Measurements from ENCODE around the gene CD79B. TPM values are rescaled to one million over a fixed set of nuclear protein-coding genes. Genes with fewer than 3 reads are reported as not detected.

Gene CD79B
- total RNA-seq, 1 donor from 2014 or later, result not detected

GRCh38 chr17:63941162-63941561 is 9.0 kb upstream of the CD79B start:
- no peaks in the 10 kb centered on the region for H3K4me1 Mint-ChIP-seq
- H3K36me3 Mint-ChIP-seq, result no peaks in the 10 kb centered on the region
- peaks cover 3% of the 10 kb centered on the region for H3K27me3 Mint-ChIP-seq (ENCODE audit: low read depth)
- H3K9me3 Mint-ChIP-seq, result no peaks in the 10 kb centered on the region
- H3K4me3 Mint-ChIP-seq, result no peak overlapping the region
- DNase-seq (ENCODE audit: low spot score in 2 of 2, unreplicated experiment in 2 of 2), result no peak
- TF ChIP-seq CTCF (IDR thresholded peaks at IDR 0.05; ENCODE audit: unreplicated experiment), result no peak
- no peak overlapping the region for H3K27ac Mint-ChIP-seq

- no peak for DNase-seq (ENCODE audit: low spot score in 2 of 2, unreplicated experiment in 2 of 2)
- Mint-ChIP-seq H3K27ac (no peak overlapping the region), H3K36me3 (no peaks in the 10 kb centered on the region), H3K4me1 (no peaks in the 10 kb centered on the region), H3K9me3 (no peaks in the 10 kb centered on the region), H3K4me3 (no peak overlapping the region), H3K27me3 (ENCODE audit: low read depth) (peaks cover 4% of the 10 kb centered on the region)
- no peak for TF ChIP-seq CTCF (IDR thresholded peaks at IDR 0.05; ENCODE audit: unreplicated experiment)
These were observed 8.5 kb upstream of the CD79B start for GRCh38 chr17:63940584-63940983.

GRCh38 chr17:63939884-63940283 is 7.8 kb upstream of the CD79B start:
- no peaks in the 10 kb centered on the region for H3K36me3 Mint-ChIP-seq
- H3K9me3 Mint-ChIP-seq, result no peaks in the 10 kb centered on the region
- H3K27ac Mint-ChIP-seq, result no peak overlapping the region
- DNase-seq (ENCODE audit: low spot score in 2 of 2, unreplicated experiment in 2 of 2), result no peak
- no peak overlapping the region for H3K4me3 Mint-ChIP-seq
- TF ChIP-seq CTCF (IDR thresholded peaks at IDR 0.05; ENCODE audit: unreplicated experiment), result no peak
- H3K27me3 Mint-ChIP-seq (ENCODE audit: low read depth), result peaks cover 4% of the 10 kb centered on the region
- no peaks in the 10 kb centered on the region for H3K4me1 Mint-ChIP-seq

GRCh38 chr17:63939401-63939800 is 7.3 kb upstream of the CD79B start:
- Mint-ChIP-seq H3K4me1 (no peaks in the 10 kb centered on the region), H3K27ac (no peak overlapping the region), H3K9me3 (no peaks in the 10 kb centered on the region), H3K4me3 (no peak overlapping the region), H3K36me3 (no peaks in the 10 kb centered on the region), H3K27me3 (ENCODE audit: low read depth) (peaks cover 4% of the 10 kb centered on the region)
- DNase-seq (ENCODE audit: low spot score in 2 of 2, unreplicated experiment in 2 of 2), result no peak
- TF ChIP-seq CTCF (IDR thresholded peaks at IDR 0.05; ENCODE audit: unreplicated experiment), result no peak

- H3K4me3 Mint-ChIP-seq, result no peak overlapping the region
- TF ChIP-seq CTCF (IDR thresholded peaks at IDR 0.05; ENCODE audit: unreplicated experiment), result no peak
- no peaks in the 10 kb centered on the region for H3K9me3 Mint-ChIP-seq
- no peaks in the 10 kb centered on the region for H3K4me1 Mint-ChIP-seq
- peaks cover 4% of the 10 kb centered on the region for H3K27me3 Mint-ChIP-seq (ENCODE audit: low read depth)
- DNase-seq (ENCODE audit: low spot score in 2 of 2, unreplicated experiment in 2 of 2), result no peak
- no peaks in the 10 kb centered on the region for H3K36me3 Mint-ChIP-seq
- H3K27ac Mint-ChIP-seq, result no peak overlapping the region
These were observed 5.8 kb upstream of the CD79B start for GRCh38 chr17:63937920-63938319.

GRCh38 chr17:63937319-63937718 is 5.2 kb upstream of the CD79B start:
- no peak for TF ChIP-seq CTCF (IDR thresholded peaks at IDR 0.05; ENCODE audit: unreplicated experiment)
- Mint-ChIP-seq H3K27me3 (ENCODE audit: low read depth) (peaks cover 2% of the 10 kb centered on the region), H3K4me1 (no peaks in the 10 kb centered on the region), H3K9me3 (no peaks in the 10 kb centered on the region), H3K4me3 (no peak overlapping the region), H3K27ac (no peak overlapping the region), H3K36me3 (no peaks in the 10 kb centered on the region)
- no peak for DNase-seq (ENCODE audit: low spot score in 2 of 2, unreplicated experiment in 2 of 2)
